ENCODE measurements around the gene CWC25. TPM values are rescaled to one million over a fixed set of nuclear protein-coding genes. Genes with fewer than 3 reads are reported as not detected.
A peak's percentile ranks its signal among the peaks of the same experiment; 100 is the strongest.

The CWC25 gene
- total RNA-seq, 1 experiment from 2014 or later: 77.8 TPM

DNA sequence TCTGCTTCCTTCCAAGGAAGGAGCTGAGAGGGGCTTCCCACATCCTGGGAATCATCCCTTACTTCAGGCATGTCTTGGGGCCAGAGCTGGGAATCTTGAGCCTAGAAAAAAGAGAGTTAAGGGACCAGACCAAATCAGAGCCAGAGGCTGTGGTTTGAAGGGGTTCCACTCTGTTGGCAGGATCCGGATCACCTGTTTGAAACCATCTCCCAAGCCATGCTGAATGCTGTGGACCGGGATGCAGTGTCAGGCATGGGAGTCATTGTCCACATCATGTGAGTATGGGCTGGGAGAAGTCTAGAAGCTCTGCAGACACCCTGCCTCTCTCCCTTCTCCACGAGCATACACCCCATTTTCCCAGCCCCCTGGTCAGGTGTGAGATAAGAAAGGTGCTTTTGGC, 62.9 kb downstream of the CWC25 start:
- Mint-ChIP-seq H3K27me3 (ENCODE audit: unreplicated experiment) (no peaks in the 10 kb centered on the region), H3K4me1 (ENCODE audit: low read depth, unreplicated experiment) (no peaks in the 10 kb centered on the region), H3K9me3 (ENCODE audit: low read depth, unreplicated experiment) (no peaks in the 10 kb centered on the region), H3K27ac (ENCODE audit: unreplicated experiment) (no peak overlapping the region), H3K36me3 (ENCODE audit: insufficient read depth, unreplicated experiment) (peaks cover 93% of the 10 kb centered on the region), H3K4me3 (ENCODE audit: low read depth, unreplicated experiment) (no peak overlapping the region)
- CTCF ChIA-PET: interaction anchor here (0.6 to 2.1 kb wide), 5 partner anchors 13 to 1423 kb away, joined by 3 to 15 read pairs (median 3); no protein-coding TSS in a partner anchor
- intact Hi-C loops (cut with micrococcal nuclease; ENCODE audit: unreplicated experiment): no loop called here
- no peak for DNase-seq
- BruUV-seq (replicated peaks): no TSS peak
- no peak for TF ChIP-seq CTCF (IDR thresholded peaks at IDR 0.05; ENCODE audit: unreplicated experiment)

- TF ChIP-seq CTCF (IDR thresholded peaks at IDR 0.05; ENCODE audit: unreplicated experiment): peak; percentile 78
- H3K9me3 Mint-ChIP-seq (ENCODE audit: low read depth, unreplicated experiment): no peaks in the 10 kb centered on the region
- intact Hi-C loops (cut with micrococcal nuclease; ENCODE audit: unreplicated experiment): no loop called here
- peaks cover 89% of the 10 kb centered on the region for H3K36me3 Mint-ChIP-seq (ENCODE audit: insufficient read depth, unreplicated experiment)
- no TSS peak for BruUV-seq (replicated peaks)
- peak; percentile 73 for DNase-seq
- H3K4me1 Mint-ChIP-seq (ENCODE audit: low read depth, unreplicated experiment): no peaks in the 10 kb centered on the region
- no peaks in the 10 kb centered on the region for H3K27me3 Mint-ChIP-seq (ENCODE audit: unreplicated experiment)
- no peak overlapping the region for H3K4me3 Mint-ChIP-seq (ENCODE audit: low read depth, unreplicated experiment)
- CTCF ChIA-PET: interaction anchor here (0.6 to 2.1 kb wide), 6 partner anchors 9 to 413 kb away, joined by 3 to 15 read pairs (median 3); partner anchors contain the start of gene PSMB3
- H3K27ac Mint-ChIP-seq (ENCODE audit: unreplicated experiment): no peak overlapping the region
Measured at GRCh38 chr17:38761612-38762011, 63.5 kb downstream of the CWC25 start.

GRCh38 chr17:38753071-38753506, 72.0 kb downstream of the CWC25 start:
- Mint-ChIP-seq H3K36me3 (ENCODE audit: insufficient read depth, unreplicated experiment) (peaks cover 84% of the 10 kb centered on the region), H3K27ac (ENCODE audit: unreplicated experiment) (peak overlapping the region; percentile 85), H3K27me3 (ENCODE audit: unreplicated experiment) (no peaks in the 10 kb centered on the region), H3K4me3 (ENCODE audit: low read depth, unreplicated experiment) (peak overlapping the region; percentile 78), H3K4me1 (ENCODE audit: low read depth, unreplicated experiment) (peaks cover 28% of the 10 kb centered on the region), H3K9me3 (ENCODE audit: low read depth, unreplicated experiment) (no peaks in the 10 kb centered on the region)
- no peak for DNase-seq
- TF ChIP-seq CTCF (IDR thresholded peaks at IDR 0.05; ENCODE audit: unreplicated experiment): no peak
- intact Hi-C loops (cut with micrococcal nuclease; ENCODE audit: unreplicated experiment): loop anchor here (5.0 kb wide), 2 partner anchors 114 to 399 kb away; partner anchors contain the start of gene PLXDC1
- BruUV-seq (replicated peaks): TSS peak; percentile 70
- CTCF ChIA-PET: interaction anchor here (2.0 kb wide), 1 partner anchor 401 kb away, joined by 9 read pairs; no protein-coding TSS in a partner anchor

- peak; percentile 100 for DNase-seq
- Mint-ChIP-seq H3K36me3 (ENCODE audit: insufficient read depth, unreplicated experiment) (peaks cover 86% of the 10 kb centered on the region), H3K27me3 (ENCODE audit: unreplicated experiment) (no peaks in the 10 kb centered on the region), H3K9me3 (ENCODE audit: low read depth, unreplicated experiment) (no peaks in the 10 kb centered on the region), H3K4me3 (ENCODE audit: low read depth, unreplicated experiment) (peak within 1 kb of the TSS; percentile 78), H3K27ac (ENCODE audit: unreplicated experiment) (peak within 1 kb of the TSS; percentile 85), H3K4me1 (ENCODE audit: low read depth, unreplicated experiment) (peaks cover 28% of the 10 kb centered on the region)
- intact Hi-C loops (cut with micrococcal nuclease; ENCODE audit: unreplicated experiment): loop anchor here (5.0 kb wide), 2 partner anchors 115 to 400 kb away; partner anchors contain the start of gene PLXDC1
- no TSS peak for BruUV-seq (replicated peaks)
- CTCF ChIA-PET: interaction anchor here (0.5 to 2.0 kb wide), 16 partner anchors 8 to 1187 kb away, joined by 3 to 11 read pairs (median 4); partner anchors contain the start of gene CISD3
- no peak for TF ChIP-seq CTCF (IDR thresholded peaks at IDR 0.05; ENCODE audit: unreplicated experiment)
Measured at GRCh38 chr17:38752308-38753070, 72.6 kb downstream of the CWC25 start, which contains the start of gene PSMB3. PSMB3 (plus strand) TSS chr17:38752741; CDS start chr17:38752827, 86 bp downstream.
